Measurements from ENCODE around the gene MFSD2A.
"Not testable (repeated sequence)": the region's sequence is repeated elsewhere in the genome, so short reads cannot be mapped to it uniquely, and the experiment has no call there.

MFSD2A gene

GRCh38 chr1:39996396-39997004 is 41.6 kb downstream of the MFSD2A start:
- in situ Hi-C loops (cut with HindIII; ENCODE audit: low sequenced_read_pairs) = no loop called here

- in situ Hi-C loops (cut with HindIII; ENCODE audit: low sequenced_read_pairs) = no loop called here
These were observed 46.5 kb downstream of the MFSD2A start for GRCh38 chr1:40001456-40001855.

- in situ Hi-C loops (cut with HindIII; ENCODE audit: low sequenced_read_pairs) = no loop called here
These were observed 48.5 kb downstream of the MFSD2A start for GRCh38 chr1:40003156-40004093.

- in situ Hi-C loops (cut with HindIII; ENCODE audit: low sequenced_read_pairs) = no loop called here
These were observed 49.9 kb downstream of the MFSD2A start for GRCh38 chr1:40004857-40005256.

- in situ Hi-C loops (cut with HindIII; ENCODE audit: low sequenced_read_pairs) = not testable (repeated sequence)
These were observed 52.6 kb downstream of the MFSD2A start for GRCh38 chr1:40007481-40008034.

GRCh38 chr1:40011198-40011597 is 56.3 kb downstream of the MFSD2A start:
- in situ Hi-C loops (cut with HindIII; ENCODE audit: low sequenced_read_pairs) = no loop called here

- in situ Hi-C loops (cut with HindIII; ENCODE audit: low sequenced_read_pairs) = no loop called here
These were observed 59.3 kb downstream of the MFSD2A start for GRCh38 chr1:40014253-40014706.

- in situ Hi-C loops (cut with HindIII; ENCODE audit: low sequenced_read_pairs) = no loop called here
These were observed 60.1 kb downstream of the MFSD2A start for GRCh38 chr1:40014812-40015594.

- in situ Hi-C loops (cut with HindIII; ENCODE audit: low sequenced_read_pairs) = no loop called here
These were observed 63.1 kb downstream of the MFSD2A start for GRCh38 chr1:40017951-40018575.

Data from endothelial cell of hepatic sinusoid (primary cell).